HEK293 (cell line): ENCODE measurements around the gene RAB5IF.

Source experiments
- ZNF292 ChIP-seq: fragments of 450-650 bp; formaldehyde crosslinking; IDR thresholded peaks from 2 replicates; pipeline ENCODE4 v1.5.1; 2016; ENCODE audit warnings: low read depth, missing biosample characterization, missing genetic modification characterization, borderline replicate concordance
- ZSCAN23 ChIP-seq: fragments of 450-650 bp; formaldehyde crosslinking; IDR thresholded peaks from 2 replicates; pipeline ENCODE4 v1.5.1; 2016; ENCODE audit warnings: missing biosample characterization, missing genetic modification characterization

DNA sequence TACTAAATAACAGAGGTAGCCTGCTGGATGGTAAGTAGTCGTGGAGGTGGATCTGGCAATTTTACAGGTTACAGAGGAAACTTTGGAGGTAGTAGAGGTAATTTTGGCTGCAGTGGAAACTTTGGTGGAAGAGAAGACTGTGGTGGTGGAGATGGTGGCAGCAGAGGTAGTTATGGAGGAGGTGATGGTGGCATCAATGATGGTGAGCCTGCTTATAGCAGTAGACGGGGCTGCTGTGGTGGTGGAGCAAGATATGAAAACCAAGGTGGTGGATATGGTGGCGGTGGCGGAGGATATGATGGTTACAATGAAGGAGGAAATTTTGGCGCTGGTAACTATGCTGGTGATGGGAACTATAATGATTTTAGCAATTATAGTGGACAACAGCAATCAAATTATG, 15.3 kb downstream of the RAB5IF start:
- TF ChIP-seq ZNF292 (tag by site-specific recombination), result no peak
- TF ChIP-seq ZSCAN23 (tag by site-specific recombination), result no peak
